GM21576 (cell line): ENCODE data around the gene PKHD1.

Experiments used
- ATAC-seq: cut with Tn5 transposase; IDR thresholded peaks from one replicate; pipeline ENCODE4 v1.9.1; 2021; ENCODE audit warnings: mild to moderate bottlenecking, moderate library complexity; ENCODE audit not compliant: unreplicated experiment

Gene PKHD1

DNA sequence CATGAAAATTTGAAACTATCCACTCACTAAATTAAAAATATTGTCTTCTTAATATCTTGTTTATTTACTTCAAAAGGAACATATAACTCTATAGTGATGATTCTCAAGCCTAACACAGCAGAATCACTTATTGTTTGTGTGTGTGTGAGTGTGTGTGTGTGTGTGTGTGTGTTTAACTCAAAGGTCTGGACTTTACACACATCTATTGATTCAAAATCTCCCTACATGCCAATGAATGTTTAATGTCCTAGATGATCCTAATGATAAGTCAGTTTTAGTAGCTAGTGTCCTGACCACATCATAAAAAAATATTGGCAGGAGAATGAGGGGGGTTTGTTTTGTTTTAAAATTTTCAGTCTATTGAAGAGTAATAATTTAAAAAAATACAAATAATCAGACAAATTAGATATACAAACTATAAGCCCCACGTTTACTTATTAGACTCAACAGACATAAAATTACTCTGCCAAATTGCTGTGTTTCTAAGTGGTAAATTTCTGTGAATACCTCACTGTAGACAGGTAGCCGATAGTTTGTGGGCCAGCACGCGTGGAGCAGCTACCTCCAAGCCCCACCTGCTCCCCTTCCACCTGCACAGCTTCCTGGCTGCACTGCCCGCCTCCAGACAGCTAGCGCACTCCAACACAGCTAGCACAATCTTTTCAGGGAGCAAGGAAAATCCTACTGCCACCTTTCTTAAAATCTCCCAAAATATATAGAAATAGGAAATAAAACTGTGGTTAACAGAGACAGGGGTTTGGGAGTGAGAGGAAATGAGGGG is 349.6 kb downstream of the PKHD1 start:
- no peak for ATAC-seq

DNA sequence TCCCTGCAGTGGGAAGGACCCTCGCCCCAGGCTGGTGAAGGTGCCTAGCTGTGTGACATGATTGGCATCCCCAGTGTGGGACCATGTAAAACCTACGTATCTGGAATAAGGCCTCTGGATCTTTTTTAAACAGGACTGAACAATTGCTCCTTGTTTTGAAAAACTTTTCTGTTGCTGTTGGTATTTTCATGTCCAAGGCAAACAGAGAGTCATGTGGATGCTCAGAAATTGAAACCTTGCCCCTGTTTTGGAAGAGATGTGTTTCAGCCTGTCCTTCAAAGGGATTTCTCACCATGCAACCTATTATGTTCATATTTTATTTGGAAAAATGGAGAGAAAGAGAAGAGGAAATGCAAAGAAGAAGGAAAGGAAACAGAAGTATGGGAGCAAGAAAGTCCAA is 362.3 kb downstream of the PKHD1 start:
- no peak for ATAC-seq

DNA sequence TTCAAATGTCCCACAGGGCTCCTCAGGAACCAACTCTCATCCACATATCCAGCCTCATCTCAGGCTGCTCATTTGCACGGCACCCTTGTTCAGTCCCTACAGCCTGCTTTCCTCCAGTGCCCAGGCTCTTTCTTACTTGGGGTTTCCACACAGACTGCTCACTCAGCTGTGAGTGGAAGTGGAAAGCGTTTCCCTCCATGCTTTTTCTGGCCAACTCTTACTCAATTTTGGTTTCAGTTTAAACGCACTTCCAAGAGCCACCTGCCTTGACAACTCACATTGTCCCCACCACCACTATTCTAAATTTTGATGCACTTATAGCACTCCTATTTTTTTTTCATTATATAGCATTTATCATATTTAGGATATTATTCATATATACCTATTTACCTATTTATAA is 367.1 kb downstream of the PKHD1 start:
- no peak for ATAC-seq

DNA sequence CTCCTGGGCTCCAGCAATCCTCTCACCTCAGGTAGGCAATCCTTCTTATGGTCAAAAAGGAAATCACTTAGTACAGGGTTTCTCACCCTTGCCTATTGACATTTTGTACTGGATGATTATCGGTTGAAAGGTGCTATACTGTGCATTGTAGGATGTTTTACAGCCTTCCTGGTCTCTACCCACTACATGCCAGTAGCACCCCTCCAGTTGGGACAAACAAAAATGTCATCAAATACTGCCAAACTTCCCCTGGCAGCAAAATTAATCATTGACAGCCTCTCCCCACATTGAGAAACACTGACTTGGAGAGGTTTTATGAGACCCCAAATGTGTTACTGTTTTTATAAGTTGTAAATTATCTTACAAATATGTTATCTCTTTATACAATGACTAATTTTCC is 368.1 kb downstream of the PKHD1 start:
- no peak for ATAC-seq

DNA sequence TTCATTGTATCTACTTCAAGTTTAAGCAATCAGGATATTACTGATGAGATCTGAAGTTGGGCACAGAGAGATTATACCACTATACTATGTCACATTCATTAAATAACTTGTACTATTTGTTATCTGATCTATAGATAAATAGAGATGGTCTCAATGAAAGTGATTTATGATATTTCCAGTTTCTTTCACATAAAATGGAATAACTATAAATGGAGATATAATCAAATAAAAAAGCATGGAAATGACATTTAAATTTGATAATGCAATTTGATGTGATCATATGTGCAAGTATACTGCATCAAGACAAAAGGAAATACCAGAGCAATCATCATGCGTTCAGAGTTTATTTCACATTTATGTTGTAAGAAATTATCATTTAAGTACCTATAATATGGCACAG is 368.9 kb downstream of the PKHD1 start:
- ATAC-seq, result no peak

DNA sequence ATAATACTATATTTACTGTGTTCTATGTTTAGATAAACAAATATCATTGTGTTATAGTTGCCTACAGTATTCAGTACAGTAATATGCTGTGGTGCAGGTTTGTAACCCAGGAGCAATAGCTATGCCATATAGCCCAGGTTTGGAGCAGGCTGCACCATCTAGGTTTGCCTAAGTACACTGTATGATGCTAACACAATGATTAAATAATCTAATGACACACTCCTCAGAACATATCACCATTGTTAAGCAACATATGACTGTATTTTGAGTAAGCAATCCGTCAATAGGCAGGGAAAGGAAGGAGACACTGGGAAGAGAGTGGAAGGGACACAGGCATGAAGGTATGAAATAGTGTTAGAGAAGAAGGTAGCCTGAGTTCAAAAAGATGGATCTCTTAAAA is 369.9 kb downstream of the PKHD1 start:
- no peak for ATAC-seq

DNA sequence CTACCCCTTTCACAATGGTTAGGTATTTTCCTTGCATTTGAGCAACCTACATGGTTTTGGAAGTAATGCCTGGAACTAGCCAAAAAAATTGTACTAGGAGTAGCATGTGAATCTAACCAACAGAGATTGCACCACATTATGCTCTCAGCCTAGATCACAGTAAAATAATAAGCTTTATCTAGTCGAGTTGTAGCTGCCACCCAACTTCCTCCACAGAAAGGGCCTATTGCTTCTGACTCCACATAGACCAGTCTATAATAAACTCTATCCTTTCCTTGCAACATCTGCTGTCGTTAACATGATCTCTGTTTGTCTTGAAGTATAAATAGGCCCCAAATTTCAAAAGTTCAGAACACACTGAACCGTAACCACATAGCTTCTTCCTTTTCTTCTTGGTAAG is 375.5 kb downstream of the PKHD1 start:
- no peak for ATAC-seq

DNA sequence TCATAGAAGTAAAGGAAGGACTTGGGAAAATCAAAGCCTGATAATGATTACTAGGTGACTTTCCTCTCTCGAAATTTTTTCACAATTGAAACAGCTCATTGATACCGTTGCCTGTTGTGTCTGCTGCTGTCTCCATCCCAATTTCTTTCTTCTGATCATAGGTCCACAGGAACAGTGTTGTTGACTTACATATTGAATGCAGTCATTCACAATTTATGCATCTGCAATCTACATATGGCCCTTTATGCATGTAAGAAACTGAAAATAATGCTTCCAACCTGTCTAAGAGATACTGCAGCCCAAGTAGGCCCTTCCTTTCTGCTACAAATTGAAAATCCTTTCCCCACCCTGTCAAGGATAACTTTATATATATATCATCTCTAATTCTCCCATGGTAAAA is 381.3 kb downstream of the PKHD1 start:
- no peak for ATAC-seq

DNA sequence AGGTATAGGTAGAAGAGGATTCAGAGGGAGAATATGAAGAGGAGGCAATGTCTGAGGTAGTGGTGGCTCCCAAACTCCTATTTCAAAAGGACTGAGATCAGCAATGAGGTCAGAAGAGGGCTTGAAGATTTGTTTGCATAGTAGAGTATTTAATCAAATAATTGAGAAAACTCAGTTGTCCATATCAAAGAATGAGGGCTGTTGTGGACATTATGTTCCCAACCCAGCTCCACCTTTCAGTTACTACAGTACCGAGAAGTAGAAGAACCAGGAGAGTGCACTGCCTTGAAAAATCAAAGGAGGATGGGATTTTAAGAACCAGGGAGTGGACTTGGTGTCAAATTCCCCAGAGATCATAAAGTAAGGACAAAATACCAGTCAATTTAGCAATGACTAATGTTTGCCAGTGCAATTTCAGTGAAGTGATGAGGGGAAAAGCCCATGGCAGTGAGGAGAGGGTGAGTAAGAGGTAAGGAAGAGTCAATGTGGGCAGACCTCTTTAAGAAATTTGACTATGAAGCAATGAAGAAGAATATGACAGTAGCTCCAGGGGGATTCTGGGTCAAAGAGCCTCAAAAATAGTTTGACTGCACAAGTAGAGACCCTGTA is 382.4 kb downstream of the PKHD1 start:
- no peak for ATAC-seq

DNA sequence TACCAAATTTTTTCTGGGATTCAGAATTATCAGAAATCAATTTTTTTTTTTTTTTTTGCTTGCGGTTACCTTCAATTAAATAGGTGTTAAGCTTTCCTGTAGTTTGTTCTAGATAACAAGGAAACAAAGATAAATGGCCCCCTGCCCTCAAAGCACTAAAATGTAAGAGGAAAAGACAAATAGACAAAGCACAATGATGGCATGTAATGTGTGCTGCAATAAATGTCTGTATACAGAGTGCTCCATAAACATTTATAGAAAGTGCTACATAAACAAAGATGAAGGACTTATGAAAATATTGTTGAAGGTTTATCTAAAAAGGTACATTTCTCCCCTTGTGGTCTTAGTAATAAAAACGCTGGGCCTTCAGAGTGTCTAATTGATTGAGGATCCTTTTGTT is 384.6 kb downstream of the PKHD1 start:
- no peak for ATAC-seq

DNA sequence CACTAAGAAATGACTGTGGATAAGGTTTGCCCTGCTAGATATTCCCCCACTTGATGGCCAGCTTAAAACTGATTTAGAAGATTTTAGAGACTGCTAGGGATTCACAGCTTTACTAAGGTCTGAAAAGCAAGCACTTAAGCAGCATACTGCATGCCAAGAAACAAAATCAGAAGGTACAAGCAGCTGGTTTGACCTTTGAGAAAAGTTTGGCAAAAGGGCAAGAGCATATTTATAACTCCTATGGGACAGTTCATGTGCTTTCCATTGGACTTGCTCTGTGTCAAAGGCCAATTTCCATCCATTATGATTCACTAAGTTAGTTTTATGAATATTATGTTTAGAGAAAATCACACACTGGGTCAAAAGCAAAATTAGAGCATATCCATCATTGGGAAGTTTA is 402.8 kb downstream of the PKHD1 start:
- ATAC-seq, result no peak

DNA sequence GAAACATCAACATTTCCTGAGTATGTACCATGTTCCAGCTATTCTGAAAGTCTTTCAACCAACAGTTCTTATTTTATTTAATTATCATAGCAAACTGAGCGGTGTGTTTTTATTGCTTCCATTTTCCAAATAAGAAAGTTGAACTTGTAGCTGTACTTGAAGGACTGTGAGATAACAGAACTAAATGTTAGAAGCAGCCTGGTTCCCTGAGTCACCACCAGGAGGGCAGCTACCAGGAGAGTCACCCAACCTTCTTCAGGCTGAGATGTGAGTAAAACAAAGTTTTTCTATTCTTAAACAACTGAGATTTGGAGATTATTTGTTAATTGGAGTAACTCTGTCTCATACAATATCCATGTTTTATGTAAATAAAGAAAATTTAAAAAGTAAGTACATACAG is 403.4 kb downstream of the PKHD1 start:
- no peak for ATAC-seq

DNA sequence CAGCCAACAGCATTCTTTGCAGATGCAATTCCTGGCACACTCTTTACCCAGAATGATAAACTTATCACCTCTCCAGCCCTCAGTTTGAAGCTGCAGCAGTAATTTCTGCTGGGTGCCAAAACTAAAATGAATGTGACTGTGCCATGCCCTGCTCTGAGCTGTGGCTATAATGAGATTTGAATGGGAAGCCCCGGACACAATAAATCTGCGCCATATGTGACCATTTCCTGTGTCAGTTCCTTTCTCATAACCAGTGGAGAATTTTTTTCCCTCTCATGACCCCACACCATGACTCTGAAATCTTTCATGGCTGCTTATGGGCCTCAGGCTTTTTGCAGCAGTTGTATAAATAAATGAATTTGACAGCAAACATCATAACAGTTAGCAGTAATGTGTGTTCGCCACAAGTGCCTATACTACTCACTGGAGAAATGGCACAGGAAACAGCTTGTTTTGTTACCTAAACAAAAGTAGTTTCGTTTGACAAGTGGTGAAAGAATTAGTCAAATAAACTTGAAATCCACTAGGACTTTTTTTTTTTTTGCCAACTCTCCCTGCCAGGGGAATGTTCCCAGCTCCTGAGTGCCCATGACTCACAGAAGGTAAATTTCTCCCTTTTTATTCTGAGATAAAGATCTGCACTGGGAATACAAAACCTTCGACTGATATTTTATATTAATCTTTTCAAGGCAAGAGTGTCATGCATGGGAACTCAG is 408.4 kb downstream of the PKHD1 start:
- peak; percentile 84 for ATAC-seq

DNA sequence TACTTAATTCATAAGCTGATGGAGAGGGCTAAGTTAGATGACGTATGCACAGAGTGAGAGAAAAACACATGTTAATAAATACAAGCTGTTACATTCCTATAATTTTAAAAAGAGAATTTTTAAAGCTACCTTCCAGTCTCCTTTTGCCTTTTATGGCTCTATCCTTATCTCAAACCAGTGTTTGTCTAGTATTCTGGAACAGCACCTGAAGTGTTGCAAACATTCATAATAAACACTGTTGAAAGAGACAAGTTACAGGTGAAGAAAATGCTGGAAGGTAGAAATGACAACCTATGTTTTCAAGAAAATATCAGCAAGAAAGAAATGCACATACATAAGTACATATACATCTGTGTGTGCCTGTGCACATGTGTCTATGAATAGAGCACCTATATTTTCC is 409.1 kb downstream of the PKHD1 start:
- no peak for ATAC-seq

DNA sequence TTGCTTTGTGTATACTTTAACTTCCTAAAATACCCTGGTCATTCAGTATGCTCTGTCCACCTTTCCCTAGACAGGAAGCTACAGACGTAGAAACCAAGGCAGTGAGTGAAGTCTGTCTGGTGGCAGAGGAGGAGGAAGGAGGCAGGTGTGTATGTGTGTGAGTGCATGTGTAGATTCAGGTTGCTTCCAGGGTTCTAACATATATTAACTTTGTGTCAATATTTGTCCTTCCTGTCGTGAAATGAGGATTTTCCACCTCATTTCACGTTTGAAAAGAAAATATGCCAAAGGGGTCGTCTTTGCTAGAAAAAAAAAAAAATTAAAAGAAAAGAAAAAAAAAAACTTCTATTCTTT is 411.5 kb downstream of the PKHD1 start:
- no peak for ATAC-seq

DNA sequence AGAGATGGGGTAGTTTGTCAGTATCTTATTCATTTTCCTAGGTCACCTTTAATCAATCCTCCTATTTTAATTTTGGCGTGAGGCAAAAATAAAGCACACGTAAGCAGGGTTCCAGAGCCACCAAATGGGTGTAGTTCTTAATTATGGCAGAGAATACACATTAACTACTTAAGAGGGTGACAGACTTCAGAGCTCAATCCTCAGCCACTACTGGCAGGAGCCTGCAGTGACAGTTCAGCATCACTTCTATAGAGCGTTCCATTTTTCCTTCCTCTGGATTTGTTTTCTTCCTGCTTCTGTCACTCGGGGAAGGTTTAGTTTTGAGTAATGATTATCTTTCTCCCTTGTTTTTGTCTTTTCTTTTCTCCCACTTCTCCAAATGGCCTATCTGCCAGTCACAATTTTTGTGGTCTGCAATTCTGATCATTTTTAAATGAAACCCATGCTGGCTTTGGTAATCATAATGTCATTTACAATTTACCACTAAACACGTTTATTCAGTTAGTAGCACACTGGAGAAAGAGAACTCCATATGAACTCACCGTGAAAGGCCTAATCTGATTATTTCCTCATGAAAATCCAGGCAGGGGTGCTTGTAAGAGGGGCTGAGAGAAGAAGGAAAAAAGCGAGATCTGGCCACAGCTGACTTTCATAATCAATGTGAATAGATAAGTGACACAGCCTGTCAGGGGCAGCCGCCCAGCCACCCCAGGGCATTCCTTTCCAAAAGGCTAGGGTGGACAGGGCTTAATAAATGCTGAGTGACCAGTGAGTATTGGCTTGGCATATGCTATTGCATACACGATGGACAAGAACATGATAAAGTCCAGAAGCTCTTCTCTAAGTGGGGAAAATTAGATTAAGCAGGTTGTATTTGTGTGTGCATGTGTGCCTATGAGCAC is 412.1 kb downstream of the PKHD1 start:
- no peak for ATAC-seq

DNA sequence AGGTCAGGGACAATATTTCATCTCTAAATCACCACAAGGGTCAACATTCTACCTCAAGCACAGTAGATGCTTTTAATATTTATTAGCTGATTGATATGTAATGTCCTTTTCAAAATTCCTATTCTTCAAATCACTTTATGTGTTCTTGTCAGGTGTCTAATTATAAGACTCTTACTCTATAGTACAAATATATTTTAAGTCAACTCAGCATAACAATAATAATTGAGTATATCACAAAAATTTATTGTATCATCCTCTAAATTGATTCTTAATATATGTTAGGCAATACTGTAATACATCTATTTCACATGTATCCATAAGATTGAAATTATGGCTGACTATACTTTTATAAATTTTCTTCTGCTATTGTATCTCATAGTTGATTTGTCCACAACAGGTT is 423.9 kb downstream of the PKHD1 start:
- ATAC-seq, result no peak

DNA sequence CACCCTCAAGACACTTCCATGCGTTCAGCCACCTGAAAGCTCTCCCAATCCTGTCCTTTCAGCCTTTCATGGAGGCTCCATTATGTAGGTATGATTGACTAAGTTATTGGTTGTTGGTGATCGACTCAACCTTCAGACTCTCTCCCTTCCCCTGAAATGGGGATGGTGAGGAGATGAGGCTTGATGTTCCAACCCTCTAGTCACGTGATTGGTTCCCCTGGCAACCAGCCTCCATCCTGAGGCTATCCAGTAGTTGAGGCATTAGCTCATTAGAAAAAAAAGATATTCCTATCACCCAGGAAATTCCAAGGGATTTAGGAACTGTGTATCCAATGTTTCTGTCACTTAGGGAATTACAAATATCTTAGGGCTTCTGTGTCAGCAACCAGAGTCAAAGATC is 426.6 kb downstream of the PKHD1 start:
- ATAC-seq, result no peak

DNA sequence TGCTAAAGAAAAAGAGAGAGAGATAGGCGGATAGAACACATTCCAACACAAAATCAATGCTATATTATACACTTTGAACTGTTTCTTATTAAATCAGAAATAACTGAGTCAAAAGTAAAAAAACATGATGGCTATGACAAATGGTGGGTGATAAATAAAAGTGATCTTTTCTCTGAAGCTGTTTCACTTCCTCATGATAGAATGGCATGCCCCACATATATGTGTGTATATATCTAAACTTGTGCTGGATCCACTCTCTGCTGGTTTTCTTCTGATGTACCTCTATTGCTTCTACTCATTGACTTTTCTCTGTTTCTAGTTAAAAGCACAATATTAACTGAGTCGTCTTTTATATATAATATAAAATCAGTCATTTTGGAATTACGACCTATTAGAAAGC is 429.9 kb downstream of the PKHD1 start:
- ATAC-seq, result no peak

DNA sequence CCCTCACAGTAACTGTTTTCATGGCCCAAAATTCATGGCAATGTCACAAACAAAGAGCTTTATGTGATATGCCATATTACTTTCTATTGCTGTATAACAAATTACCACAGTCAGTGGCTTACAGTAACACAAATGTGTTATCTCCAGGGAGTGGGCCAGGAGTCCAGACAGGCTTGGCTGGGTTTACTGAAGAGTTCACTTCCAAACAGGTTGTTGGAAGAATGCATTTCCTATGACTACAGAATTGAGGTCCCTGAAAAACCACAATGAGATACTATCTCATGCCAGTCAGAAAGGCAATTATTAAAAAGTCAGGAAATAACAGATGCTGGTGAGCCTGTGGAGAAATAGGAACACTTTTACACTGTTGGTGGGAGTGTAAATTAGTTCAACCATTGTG is 431.9 kb downstream of the PKHD1 start:
- no peak for ATAC-seq

DNA sequence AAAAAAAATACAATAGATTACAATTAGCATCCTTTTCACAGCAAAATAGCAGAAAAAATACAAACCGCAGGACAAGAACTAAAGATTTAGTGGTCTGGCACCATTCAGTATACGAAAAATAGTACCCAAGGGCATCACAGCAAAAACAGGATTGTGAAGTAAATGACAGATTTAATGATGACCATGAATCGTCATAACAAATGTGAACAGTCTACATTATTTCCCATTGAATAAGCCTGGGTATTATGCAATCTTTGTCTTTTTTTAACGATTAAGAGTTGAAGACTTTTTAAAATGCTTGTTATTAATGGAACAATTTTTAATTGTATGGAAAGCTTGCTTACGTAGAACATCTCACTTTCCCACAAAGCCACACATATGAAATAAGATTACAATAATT is 432.8 kb downstream of the PKHD1 start:
- ATAC-seq, result no peak
